ENCODE data around the gene ZBTB45.

DNA sequence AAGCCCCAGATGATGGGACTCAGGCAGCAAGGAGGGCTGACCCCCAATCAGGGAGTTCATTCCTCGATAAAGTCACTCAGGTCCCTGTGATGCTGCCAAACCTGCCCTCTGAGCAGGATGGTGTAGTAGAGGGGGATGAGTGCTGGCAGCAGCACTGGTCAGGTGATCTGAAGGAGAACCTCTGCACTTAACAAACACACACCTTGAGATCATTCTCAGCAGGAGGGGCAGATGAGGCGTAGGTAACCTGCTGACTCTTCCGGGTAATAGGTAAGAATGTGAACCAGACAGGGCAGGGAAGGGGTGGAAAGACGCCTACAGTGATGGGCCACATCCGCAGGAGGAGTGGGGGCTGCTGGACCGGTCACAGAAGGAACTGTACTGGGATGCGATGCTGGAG, 40.3 kb downstream of the ZBTB45 start:
- TF ChIP-seq CTCF (IDR thresholded peaks at IDR 0.05) (no peak), POLR2A (IDR thresholded peaks at IDR 0.05) (no peak)

All from lower leg skin (tissue), 3 donors.